Measurements from ENCODE around the gene NR3C2.

- TF ChIP-seq CTCF (IDR thresholded peaks at IDR 0.05; ENCODE audit: low read length) (no peak), EZH2 (IDR thresholded peaks at IDR 0.05; ENCODE audit: borderline replicate concordance, low read length) (no peak)
Measured at GRCh38 chr4:148120216-148120615, 322.0 kb downstream of the NR3C2 start.

All from OCI-LY1 (cell line).